ACC112 (cell line): ENCODE measurements around the gene STK32B.

Source experiments
- H2AFZ ChIP-seq: fragments of 200-600 bp; sonication (generic); one replicate; pipeline ENCODE4 v1.6.0; 2017; ENCODE audit warnings: antibody characterized with exemption, low read length; ENCODE audit not compliant: unreplicated experiment
- H3K27ac ChIP-seq: fragments of 200-600 bp; sonication (generic); 2 replicates; pipeline ENCODE4 v1.5.1; 2014; ENCODE audit warnings: low read depth, mild to moderate bottlenecking, antibody characterized with exemption, low read length, moderate library complexity
- H3K27me3 ChIP-seq: fragments of 200-600 bp; sonication (generic); 2 replicates; pipeline ENCODE4 v1.6.1; 2014; ENCODE audit warnings: mild to moderate bottlenecking, antibody characterized with exemption, low read length, moderate library complexity, mixed read lengths; ENCODE audit not compliant: insufficient read depth
- H3K36me3 ChIP-seq: fragments of 200-600 bp; sonication (generic); 2 replicates; pipeline ENCODE4 v1.6.1; 2016; ENCODE audit warnings: mild to moderate bottlenecking, antibody characterized with exemption, low read length, moderate library complexity, mixed read lengths; ENCODE audit not compliant: insufficient read depth
- H3K4me1 ChIP-seq: fragments of 200-600 bp; sonication (generic); one replicate; pipeline ENCODE4 v1.6.1; 2016; ENCODE audit warnings: low read length, mixed read lengths; ENCODE audit not compliant: insufficient read depth, unreplicated experiment, control insufficient read depth
- H3K4me3 ChIP-seq: fragments of 200-600 bp; sonication (generic); 2 replicates; pipeline ENCODE4 v1.5.1; 2014; ENCODE audit warnings: mild to moderate bottlenecking, low read depth, low read length
- H3K79me2 ChIP-seq: fragments of 200-600 bp; sonication (generic); one replicate; pipeline ENCODE4 v1.6.0; 2016; ENCODE audit warnings: low read length; ENCODE audit not compliant: control insufficient read depth, unreplicated experiment, insufficient read depth

STK32B gene

GRCh38 chr4:5473125-5473524 is 421.8 kb downstream of the STK32B start:
- H3K27me3 ChIP-seq = no peaks in the 10 kb centered on the region
- no peaks in the 10 kb centered on the region for H3K79me2 ChIP-seq
- H2AFZ ChIP-seq = no peak overlapping the region
- no peak overlapping the region for H3K4me3 ChIP-seq
- H3K4me1 ChIP-seq = no peaks in the 10 kb centered on the region
- H3K36me3 ChIP-seq = no peaks in the 10 kb centered on the region
- H3K27ac ChIP-seq = no peak overlapping the region

- Histone ChIP-seq H3K79me2 (no peaks in the 10 kb centered on the region), H3K36me3 (no peaks in the 10 kb centered on the region), H3K4me1 (no peaks in the 10 kb centered on the region), H3K27me3 (no peaks in the 10 kb centered on the region), H3K4me3 (no peak overlapping the region), H2AFZ (no peak overlapping the region), H3K27ac (no peak overlapping the region)
These were observed 423.5 kb downstream of the STK32B start for GRCh38 chr4:5474756-5475155.

GRCh38 chr4:5477613-5478012 is 426.3 kb downstream of the STK32B start:
- Histone ChIP-seq H3K79me2 (no peaks in the 10 kb centered on the region), H3K27ac (no peak overlapping the region), H2AFZ (no peak overlapping the region), H3K4me3 (no peak overlapping the region), H3K4me1 (no peaks in the 10 kb centered on the region), H3K27me3 (no peaks in the 10 kb centered on the region), H3K36me3 (no peaks in the 10 kb centered on the region)

GRCh38 chr4:5478169-5478568 is 426.9 kb downstream of the STK32B start:
- no peaks in the 10 kb centered on the region for H3K36me3 ChIP-seq
- no peaks in the 10 kb centered on the region for H3K4me1 ChIP-seq
- no peaks in the 10 kb centered on the region for H3K79me2 ChIP-seq
- H2AFZ ChIP-seq = no peak overlapping the region
- H3K4me3 ChIP-seq = no peak overlapping the region
- no peaks in the 10 kb centered on the region for H3K27me3 ChIP-seq
- H3K27ac ChIP-seq = no peak overlapping the region

GRCh38 chr4:5478697-5479096 is 427.4 kb downstream of the STK32B start:
- Histone ChIP-seq H3K36me3 (no peaks in the 10 kb centered on the region), H2AFZ (no peak overlapping the region), H3K27ac (no peak overlapping the region), H3K27me3 (no peaks in the 10 kb centered on the region), H3K4me3 (no peak overlapping the region), H3K4me1 (no peaks in the 10 kb centered on the region), H3K79me2 (no peaks in the 10 kb centered on the region)

GRCh38 chr4:5479518-5480060 is 428.3 kb downstream of the STK32B start:
- H2AFZ ChIP-seq = no peak overlapping the region
- H3K4me1 ChIP-seq = no peaks in the 10 kb centered on the region
- no peaks in the 10 kb centered on the region for H3K36me3 ChIP-seq
- no peaks in the 10 kb centered on the region for H3K79me2 ChIP-seq
- no peak overlapping the region for H3K4me3 ChIP-seq
- H3K27me3 ChIP-seq = no peaks in the 10 kb centered on the region
- H3K27ac ChIP-seq = no peak overlapping the region

- Histone ChIP-seq H2AFZ (no peak overlapping the region), H3K36me3 (no peaks in the 10 kb centered on the region), H3K4me3 (no peak overlapping the region), H3K79me2 (no peaks in the 10 kb centered on the region), H3K4me1 (no peaks in the 10 kb centered on the region), H3K27me3 (no peaks in the 10 kb centered on the region), H3K27ac (no peak overlapping the region)
These were observed 437.1 kb downstream of the STK32B start for GRCh38 chr4:5488413-5488812.

- Histone ChIP-seq H3K4me3 (no peak overlapping the region), H3K27ac (no peak overlapping the region), H3K79me2 (no peaks in the 10 kb centered on the region), H3K36me3 (no peaks in the 10 kb centered on the region), H2AFZ (no peak overlapping the region), H3K27me3 (no peaks in the 10 kb centered on the region), H3K4me1 (no peaks in the 10 kb centered on the region)
These were observed 438.0 kb downstream of the STK32B start for GRCh38 chr4:5489260-5489659.

- no peaks in the 10 kb centered on the region; the same call in 1 of the 2 replicates for H3K36me3 ChIP-seq
- no peaks in the 10 kb centered on the region for H3K27me3 ChIP-seq
- no peaks in the 10 kb centered on the region for H3K4me1 ChIP-seq
- H3K4me3 ChIP-seq = no peak overlapping the region
- H3K27ac ChIP-seq = no peak overlapping the region
- H3K79me2 ChIP-seq = no peaks in the 10 kb centered on the region
- H2AFZ ChIP-seq = no peak overlapping the region
These were observed 446.2 kb downstream of the STK32B start for GRCh38 chr4:5497489-5497888.

- no peaks in the 10 kb centered on the region for H3K4me1 ChIP-seq
- H2AFZ ChIP-seq = no peak overlapping the region
- H3K4me3 ChIP-seq = no peak overlapping the region
- no peaks in the 10 kb centered on the region for H3K79me2 ChIP-seq
- H3K27me3 ChIP-seq = no peaks in the 10 kb centered on the region
- no peak overlapping the region for H3K27ac ChIP-seq
- no peaks in the 10 kb centered on the region; the same call in 1 of the 2 replicates for H3K36me3 ChIP-seq
These were observed 448.9 kb downstream of the STK32B start for GRCh38 chr4:5500165-5500564.

GRCh38 chr4:5503336-5503936 is 452.2 kb downstream of the STK32B start:
- H3K36me3 ChIP-seq = no peaks in the 10 kb centered on the region
- no peak overlapping the region for H3K4me3 ChIP-seq
- no peaks in the 10 kb centered on the region for H3K79me2 ChIP-seq
- H3K4me1 ChIP-seq = no peaks in the 10 kb centered on the region
- H3K27ac ChIP-seq = no peak overlapping the region
- no peak overlapping the region for H2AFZ ChIP-seq
- H3K27me3 ChIP-seq = no peaks in the 10 kb centered on the region
